GM04504 (cell line): ENCODE results near the gene INPP4A.

Experiments used
- DNase-seq: peaks from one replicate; pipeline ENCODE4 v3.0.0-alpha.2; 2012; ENCODE audit warnings: low read depth

The INPP4A gene

GRCh38 chr2:98541906-98542305 is 97.2 kb downstream of the INPP4A start:
- no peak for DNase-seq

GRCh38 chr2:98543214-98543613 is 98.6 kb downstream of the INPP4A start:
- no peak for DNase-seq

GRCh38 chr2:98543842-98544241 is 99.2 kb downstream of the INPP4A start:
- DNase-seq, result no peak

GRCh38 chr2:98545591-98545990 is 100.9 kb downstream of the INPP4A start:
- DNase-seq, result no peak

GRCh38 chr2:98546186-98546585 is 101.5 kb downstream of the INPP4A start:
- DNase-seq, result no peak

- no peak for DNase-seq
These were observed 102.6 kb downstream of the INPP4A start for GRCh38 chr2:98547092-98547790.

- DNase-seq, result no peak
These were observed 104.5 kb downstream of the INPP4A start for GRCh38 chr2:98548920-98549818.

- DNase-seq, result no peak
These were observed 105.5 kb downstream of the INPP4A start for GRCh38 chr2:98550165-98550564.

GRCh38 chr2:98551316-98551715 is 106.7 kb downstream of the INPP4A start:
- no peak for DNase-seq

- DNase-seq, result peak; percentile 31
These were observed 108.0 kb downstream of the INPP4A start for GRCh38 chr2:98552499-98553179.

- no peak for DNase-seq
These were observed 109.6 kb downstream of the INPP4A start for GRCh38 chr2:98554116-98554861.

GRCh38 chr2:98555696-98556095 is 111.0 kb downstream of the INPP4A start:
- no peak for DNase-seq

GRCh38 chr2:98556344-98557033 is 111.8 kb downstream of the INPP4A start:
- no peak for DNase-seq

GRCh38 chr2:98558852-98559530 is 114.3 kb downstream of the INPP4A start:
- DNase-seq, result no peak

- DNase-seq, result no peak
These were observed 114.9 kb downstream of the INPP4A start for GRCh38 chr2:98559581-98559980.

GRCh38 chr2:98560256-98560771 is 115.7 kb downstream of the INPP4A start:
- DNase-seq, result peak; percentile 52

- no peak for DNase-seq
These were observed 116.4 kb downstream of the INPP4A start for GRCh38 chr2:98561018-98561417.

GRCh38 chr2:98561902-98562695 is 117.4 kb downstream of the INPP4A start:
- no peak for DNase-seq

- DNase-seq, result no peak
These were observed 118.7 kb downstream of the INPP4A start for GRCh38 chr2:98563394-98563793.
